NB4 (cell line): ENCODE results near the gene PPP1R9A.

Experiments
- MYC ChIP-seq: IDR thresholded peaks from 2 replicates; pipeline ENCODE4 v1.6.1; 2011; ENCODE audit warnings: low read depth, low read length
- POLR2A ChIP-seq: IDR thresholded peaks from 2 replicates; pipeline ENCODE4 v1.6.1; 2011; ENCODE audit warnings: mild to moderate bottlenecking; ENCODE audit not compliant: insufficient read length; ENCODE audit errors: extremely low read depth
- TF ChIP-seq, protein P1 (sequence below): IDR thresholded peaks from one replicate; pipeline ENCODE4 v1.5.1; 2012; ENCODE audit warnings: low read depth, low read length
- TF ChIP-seq, protein P2 (sequence below): IDR thresholded peaks from 2 replicates; pipeline ENCODE4 v1.6.1; 2011; ENCODE audit warnings: low read depth, low read length

DNA sequence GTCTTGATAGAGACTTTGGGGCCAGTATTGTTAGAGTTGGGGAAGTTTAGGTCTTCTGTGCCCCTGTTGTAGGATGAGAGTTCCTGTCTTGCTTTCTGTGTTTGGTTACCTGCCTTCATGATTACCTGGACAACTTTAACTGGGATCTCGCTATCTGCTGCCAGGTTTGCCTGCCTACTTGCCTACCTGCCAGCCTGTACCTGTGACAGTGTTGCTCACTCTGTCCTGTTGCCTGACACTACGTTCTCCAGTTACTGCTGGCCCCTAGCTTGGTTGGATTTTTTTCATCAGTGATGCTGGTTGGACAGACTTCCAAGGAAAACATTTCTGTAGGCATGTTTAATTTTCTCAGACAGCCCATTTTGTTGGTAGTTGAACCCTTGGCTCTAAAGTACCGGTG, 48.4 kb downstream of the PPP1R9A start:
- TF ChIP-seq POLR2A = no peak
- TF ChIP-seq, protein P1, sequence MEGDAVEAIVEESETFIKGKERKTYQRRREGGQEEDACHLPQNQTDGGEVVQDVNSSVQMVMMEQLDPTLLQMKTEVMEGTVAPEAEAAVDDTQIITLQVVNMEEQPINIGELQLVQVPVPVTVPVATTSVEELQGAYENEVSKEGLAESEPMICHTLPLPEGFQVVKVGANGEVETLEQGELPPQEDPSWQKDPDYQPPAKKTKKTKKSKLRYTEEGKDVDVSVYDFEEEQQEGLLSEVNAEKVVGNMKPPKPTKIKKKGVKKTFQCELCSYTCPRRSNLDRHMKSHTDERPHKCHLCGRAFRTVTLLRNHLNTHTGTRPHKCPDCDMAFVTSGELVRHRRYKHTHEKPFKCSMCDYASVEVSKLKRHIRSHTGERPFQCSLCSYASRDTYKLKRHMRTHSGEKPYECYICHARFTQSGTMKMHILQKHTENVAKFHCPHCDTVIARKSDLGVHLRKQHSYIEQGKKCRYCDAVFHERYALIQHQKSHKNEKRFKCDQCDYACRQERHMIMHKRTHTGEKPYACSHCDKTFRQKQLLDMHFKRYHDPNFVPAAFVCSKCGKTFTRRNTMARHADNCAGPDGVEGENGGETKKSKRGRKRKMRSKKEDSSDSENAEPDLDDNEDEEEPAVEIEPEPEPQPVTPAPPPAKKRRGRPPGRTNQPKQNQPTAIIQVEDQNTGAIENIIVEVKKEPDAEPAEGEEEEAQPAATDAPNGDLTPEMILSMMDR = no peak
- TF ChIP-seq MYC = no peak
- TF ChIP-seq, protein P2, sequence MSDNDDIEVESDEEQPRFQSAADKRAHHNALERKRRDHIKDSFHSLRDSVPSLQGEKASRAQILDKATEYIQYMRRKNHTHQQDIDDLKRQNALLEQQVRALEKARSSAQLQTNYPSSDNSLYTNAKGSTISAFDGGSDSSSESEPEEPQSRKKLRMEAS = no peak
